Measurements from ENCODE around the gene TNFRSF12A. TPM values are rescaled to one million over a fixed set of nuclear protein-coding genes. Genes with fewer than 3 reads are reported as not detected.

The TNFRSF12A gene
- total and polyA plus RNA-seq, 3 donors from 2014 or later: 12.8 to 33.4 (median 16.8) TPM

DNA sequence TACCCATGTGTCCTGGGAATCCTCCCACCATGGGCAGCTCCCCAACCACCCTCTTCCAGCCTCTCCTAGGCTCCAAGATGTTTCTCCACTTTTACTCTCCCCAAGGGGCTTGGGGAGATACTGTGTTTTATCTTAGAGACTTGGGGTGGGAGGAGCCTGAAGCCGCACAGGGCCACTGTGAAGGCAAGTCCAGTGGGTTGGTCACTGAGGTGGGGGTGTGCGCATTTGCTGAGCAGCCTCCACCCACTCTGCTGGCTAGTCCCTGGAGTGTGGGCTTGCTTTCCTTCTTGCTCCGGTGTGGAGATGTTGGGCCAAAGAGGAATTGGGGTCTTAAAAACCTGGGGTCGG, 11.5 kb upstream of the TNFRSF12A start:
- intact Hi-C loops (cut with DNase I; ENCODE audit: low total_unique reads): no loop called here
- H3K27me3 ChIP-seq: no peaks in the 10 kb centered on the region
- TF ChIP-seq, protein P1, sequence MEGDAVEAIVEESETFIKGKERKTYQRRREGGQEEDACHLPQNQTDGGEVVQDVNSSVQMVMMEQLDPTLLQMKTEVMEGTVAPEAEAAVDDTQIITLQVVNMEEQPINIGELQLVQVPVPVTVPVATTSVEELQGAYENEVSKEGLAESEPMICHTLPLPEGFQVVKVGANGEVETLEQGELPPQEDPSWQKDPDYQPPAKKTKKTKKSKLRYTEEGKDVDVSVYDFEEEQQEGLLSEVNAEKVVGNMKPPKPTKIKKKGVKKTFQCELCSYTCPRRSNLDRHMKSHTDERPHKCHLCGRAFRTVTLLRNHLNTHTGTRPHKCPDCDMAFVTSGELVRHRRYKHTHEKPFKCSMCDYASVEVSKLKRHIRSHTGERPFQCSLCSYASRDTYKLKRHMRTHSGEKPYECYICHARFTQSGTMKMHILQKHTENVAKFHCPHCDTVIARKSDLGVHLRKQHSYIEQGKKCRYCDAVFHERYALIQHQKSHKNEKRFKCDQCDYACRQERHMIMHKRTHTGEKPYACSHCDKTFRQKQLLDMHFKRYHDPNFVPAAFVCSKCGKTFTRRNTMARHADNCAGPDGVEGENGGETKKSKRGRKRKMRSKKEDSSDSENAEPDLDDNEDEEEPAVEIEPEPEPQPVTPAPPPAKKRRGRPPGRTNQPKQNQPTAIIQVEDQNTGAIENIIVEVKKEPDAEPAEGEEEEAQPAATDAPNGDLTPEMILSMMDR (IDR thresholded peaks at IDR 0.05): no peak
- TF ChIP-seq POLR2A (IDR thresholded peaks at IDR 0.05): no peak
- no peaks in the 10 kb centered on the region for H3K9me3 ChIP-seq
- no peak for DNase-seq
- H3K36me3 ChIP-seq (ENCODE audit: low read depth, missing control alignments): no peaks in the 10 kb centered on the region
- peaks cover 4% of the 10 kb centered on the region for H3K4me1 ChIP-seq
- no peak overlapping the region for H3K27ac ChIP-seq
- WGBS, 2 donors: 57 to 59% methylated on average over 4 of the region's 4 CpGs
- no peak overlapping the region for H3K4me3 ChIP-seq

GRCh38 chr16:3009568-3010390, 10.4 kb upstream of the TNFRSF12A start:
- H3K27ac ChIP-seq: no peak overlapping the region
- peaks cover 3% of the 10 kb centered on the region for H3K4me1 ChIP-seq
- H3K36me3 ChIP-seq (ENCODE audit: low read depth, missing control alignments): no peaks in the 10 kb centered on the region
- WGBS, 2 donors: 58 to 72% methylated on average over 15 to 21 of the region's 21 CpGs
- H3K27me3 ChIP-seq: no peaks in the 10 kb centered on the region
- intact Hi-C loops (cut with DNase I; ENCODE audit: low total_unique reads): no loop called here
- no peak for DNase-seq
- H3K4me3 ChIP-seq: no peak overlapping the region
- TF ChIP-seq POLR2A (IDR thresholded peaks at IDR 0.05): no peak
- TF ChIP-seq, protein P1 (IDR thresholded peaks at IDR 0.05): no peak
- no peaks in the 10 kb centered on the region for H3K9me3 ChIP-seq

DNA sequence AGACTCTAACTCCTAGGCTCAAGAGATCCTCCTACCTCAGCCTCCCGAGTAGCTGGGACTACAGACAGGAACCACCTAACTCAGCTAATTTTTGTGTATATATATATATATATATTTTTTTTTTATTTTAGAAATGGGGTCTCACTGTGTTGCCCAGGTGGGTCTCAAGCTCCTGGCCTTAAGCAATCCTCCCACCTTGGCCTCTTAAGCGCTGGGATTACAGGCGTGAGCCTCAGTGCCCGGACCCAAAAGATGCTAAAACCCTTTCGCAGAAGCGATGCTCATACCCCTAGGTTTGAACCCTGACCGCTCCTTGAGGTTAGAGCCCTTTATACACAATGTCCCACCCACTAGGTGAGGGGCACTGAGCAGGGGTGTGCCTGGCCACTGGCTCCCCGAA, 9.7 kb upstream of the TNFRSF12A start:
- intact Hi-C loops (cut with DNase I; ENCODE audit: low total_unique reads): no loop called here
- H3K36me3 ChIP-seq (ENCODE audit: low read depth, missing control alignments): no peaks in the 10 kb centered on the region
- TF ChIP-seq, protein P1 (IDR thresholded peaks at IDR 0.05): no peak
- TF ChIP-seq POLR2A (IDR thresholded peaks at IDR 0.05): no peak
- no peak overlapping the region for H3K27ac ChIP-seq
- H3K9me3 ChIP-seq: no peaks in the 10 kb centered on the region
- H3K4me3 ChIP-seq: no peak overlapping the region
- 91% methylated on average over 7 to 8 of the region's 8 CpGs for WGBS, 2 donors
- DNase-seq: no peak
- H3K4me1 ChIP-seq: no peaks in the 10 kb centered on the region
- no peaks in the 10 kb centered on the region for H3K27me3 ChIP-seq

GRCh38 chr16:3012246-3012645, 7.9 kb upstream of the TNFRSF12A start:
- TF ChIP-seq, protein P1 (IDR thresholded peaks at IDR 0.05): no peak
- no peak for TF ChIP-seq POLR2A (IDR thresholded peaks at IDR 0.05)
- intact Hi-C loops (cut with DNase I; ENCODE audit: low total_unique reads): no loop called here
- DNase-seq: no peak

More at GRCh38 chr16:3012246-3012645, 7.9 kb upstream of the TNFRSF12A start:
- Histone ChIP-seq H3K9me3 (no peaks in the 10 kb centered on the region), H3K4me1 (no peaks in the 10 kb centered on the region), H3K36me3 (ENCODE audit: low read depth, missing control alignments) (no peaks in the 10 kb centered on the region), H3K27me3 (no peaks in the 10 kb centered on the region), H3K27ac (no peak overlapping the region), H3K4me3 (no peak overlapping the region)
- WGBS, 2 donors: 28 to 34% methylated on average over 18 to 19 of the region's 19 CpGs
